ENCODE results near the gene CD101. TPM values are rescaled to one million over a fixed set of nuclear protein-coding genes. Genes with fewer than 3 reads are reported as not detected.

Gene CD101
- total and polyA plus RNA-seq, 2 of the 8 experiments (the other 6 are each of a cell fraction or from before 2014, with no cell fraction given): 1.1 to 1.2 TPM

DNA sequence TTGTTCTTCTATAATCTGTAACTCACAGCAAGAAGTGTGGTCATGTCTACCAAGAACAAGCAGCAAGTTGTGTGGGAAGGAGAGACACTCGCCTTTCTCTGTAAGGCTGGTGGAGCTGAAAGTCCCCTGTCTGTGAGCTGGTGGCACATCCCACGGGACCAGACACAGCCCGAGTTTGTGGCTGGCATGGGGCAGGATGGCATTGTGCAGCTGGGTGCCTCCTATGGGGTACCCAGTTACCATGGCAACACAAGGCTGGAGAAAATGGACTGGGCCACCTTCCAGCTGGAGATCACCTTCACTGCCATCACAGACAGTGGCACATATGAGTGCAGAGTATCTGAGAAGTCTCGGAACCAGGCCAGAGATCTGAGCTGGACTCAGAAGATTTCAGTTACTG lies 15.5 kb downstream of the CD101 start:
- H2BK15ac ChIP-seq (ENCODE audit: low read length): no peak overlapping the region
- H4K8ac ChIP-seq (ENCODE audit: extremely low read depth, insufficient read depth, low read length): no peak overlapping the region
- no peak overlapping the region for H3K56ac ChIP-seq (replicated peaks; ENCODE audit: insufficient read length, low read depth, low read length)
- no peak overlapping the region for H2AK5ac ChIP-seq (ENCODE audit: low read depth, low read length)
- H3K27me3 ChIP-seq (replicated peaks in 1 of 4; ENCODE audit: control insufficient read depth in 3 of 4, extremely low read depth in 1 of 4, insufficient read depth in 3 of 4, low read length in 3 of 4): no peaks in the 10 kb centered on the region
- no peak overlapping the region for H2AFZ ChIP-seq (ENCODE audit: low read length)
- no peak overlapping the region for H4K91ac ChIP-seq (replicated peaks; ENCODE audit: insufficient read length, low read length)
- peaks cover 0 to 4% (median 0%) of the 10 kb centered on the region in 4 experiments; a peak in 1 of 8 replicates for H3K36me3 ChIP-seq (ENCODE audit: control insufficient read depth in 2 of 4, insufficient read depth in 4 of 4, low read length in 3 of 4)
- H2BK5ac ChIP-seq (ENCODE audit: low read depth, low read length): no peak overlapping the region
- FAIRE-seq (no peak), DNase-seq (ENCODE audit: low read depth in 1 of 2, low spot score in 2 of 2) (no peak)
- no peak overlapping the region for H3K18ac ChIP-seq (ENCODE audit: extremely low read depth, low read length)
- H3K23ac ChIP-seq (ENCODE audit: insufficient read length): no peak overlapping the region
- ChIA-PET POLR2A (ENCODE audit: partially characterized antibody) (no interaction called here), CTCF (ENCODE audit: partially characterized antibody) (interaction anchor here (0.9 to 1.0 kb wide), 2 partner anchors 31 to 74 kb away, joined by 3 read pairs; no protein-coding TSS in a partner anchor)
- H3K9me3 ChIP-seq (ENCODE audit: insufficient read depth in 2 of 2, low read depth in 1 of 2, low read length in 1 of 2): no peaks in the 10 kb centered on the region
- H3K4me3 ChIP-seq (ENCODE audit: extremely low read depth in 1 of 4, insufficient read depth in 2 of 4, low read depth in 3 of 4, low read length in 4 of 4): no peak overlapping the region
- H3K9ac ChIP-seq (replicated peaks in 1 of 4; ENCODE audit: extremely low read depth in 1 of 4, low read depth in 3 of 4, low read length in 3 of 4): no peak overlapping the region
- no peaks in the 10 kb centered on the region for H3K79me2 ChIP-seq (ENCODE audit: control insufficient read depth in 1 of 2, insufficient read depth in 2 of 2, low read length in 2 of 2)
- no peaks in the 10 kb centered on the region for H3K79me1 ChIP-seq (ENCODE audit: low read depth, low read length)
- no peak overlapping the region for H3K14ac ChIP-seq (ENCODE audit: insufficient read length)
- no peaks in the 10 kb centered on the region for H4K20me1 ChIP-seq (replicated peaks in 1 of 2; ENCODE audit: control insufficient read depth in 1 of 2, insufficient read depth in 2 of 2, low read length in 2 of 2)
- H3K4me2 ChIP-seq (ENCODE audit: insufficient read depth in 1 of 2, low read depth in 2 of 2, low read length in 2 of 2): no peak overlapping the region
- H2BK12ac ChIP-seq (ENCODE audit: low read depth, low read length): no peak overlapping the region
- H3K23me2 ChIP-seq (ENCODE audit: low read depth, low read length): no peaks in the 10 kb centered on the region
- H3K4me1 ChIP-seq (replicated peaks in 1 of 4; ENCODE audit: control insufficient read depth in 3 of 4, insufficient read depth in 4 of 4, low read length in 3 of 4): no peaks in the 10 kb centered on the region
- H4K5ac ChIP-seq (ENCODE audit: insufficient read length, low read depth, low read length): no peak overlapping the region
- 90% methylated on average over 4 of the region's 4 CpGs; no CpG with 5 or more reads in 1 of the 2 experiments for WGBS, 2 experiments (ENCODE audit: extremely low coverage in 1 of 2, insufficient coverage in 1 of 2, insufficient read length in 1 of 2, insufficient replicate concordance in 2 of 2, low coverage in 1 of 2, low lambda C conversion rate in 2 of 2, missing lambda C conversion rate in 1 of 2)
- no peak overlapping the region for H3K27ac ChIP-seq (ENCODE audit: low read depth, low read length)
- H3K4ac ChIP-seq (replicated peaks; ENCODE audit: insufficient read length, low read depth, low read length): no peak overlapping the region
- H2BK120ac ChIP-seq (replicated peaks; ENCODE audit: low read depth, low read length): no peak overlapping the region
- no peak overlapping the region for H2BK20ac ChIP-seq (ENCODE audit: low read length)
- TF ChIP-seq FOSL1 (IDR thresholded peaks at IDR 0.05; ENCODE audit: insufficient read depth, low read depth, low read length) (no peak), POU5F1 (IDR thresholded peaks at IDR 0.05; ENCODE audit: low read depth, low read length) (no peak), TAF1 (IDR thresholded peaks at IDR 0.05; ENCODE audit: low read depth, low read length) (no peak), EGR1 (IDR thresholded peaks at IDR 0.05; ENCODE audit: borderline replicate concordance, low read depth, low read length) (no peak), TAF7 (optimal IDR thresholded peaks at IDR 0.05; ENCODE audit: borderline replicate concordance, low read depth, low read length) (no peak), CREB1 (IDR thresholded peaks at IDR 0.05) (no peak), RAD21 (IDR thresholded peaks at IDR 0.05 in 1 of 2, conservative IDR thresholded peaks at IDR 0.05 in 1 of 2; ENCODE audit: low read depth in 2 of 2, low read length in 2 of 2) (no peak), TCF12 (IDR thresholded peaks at IDR 0.05; ENCODE audit: low read depth, low read length) (no peak), BCL11A (IDR thresholded peaks at IDR 0.05; ENCODE audit: low read depth in 2 of 2, low read length in 2 of 2) (no peak), MAFK (IDR thresholded peaks at IDR 0.05; ENCODE audit: low read depth, low read length) (no peak), CTBP2 (IDR thresholded peaks at IDR 0.05; ENCODE audit: borderline replicate concordance, insufficient read depth, insufficient read length, low read length) (no peak)
- TF ChIP-seq, protein P1, sequence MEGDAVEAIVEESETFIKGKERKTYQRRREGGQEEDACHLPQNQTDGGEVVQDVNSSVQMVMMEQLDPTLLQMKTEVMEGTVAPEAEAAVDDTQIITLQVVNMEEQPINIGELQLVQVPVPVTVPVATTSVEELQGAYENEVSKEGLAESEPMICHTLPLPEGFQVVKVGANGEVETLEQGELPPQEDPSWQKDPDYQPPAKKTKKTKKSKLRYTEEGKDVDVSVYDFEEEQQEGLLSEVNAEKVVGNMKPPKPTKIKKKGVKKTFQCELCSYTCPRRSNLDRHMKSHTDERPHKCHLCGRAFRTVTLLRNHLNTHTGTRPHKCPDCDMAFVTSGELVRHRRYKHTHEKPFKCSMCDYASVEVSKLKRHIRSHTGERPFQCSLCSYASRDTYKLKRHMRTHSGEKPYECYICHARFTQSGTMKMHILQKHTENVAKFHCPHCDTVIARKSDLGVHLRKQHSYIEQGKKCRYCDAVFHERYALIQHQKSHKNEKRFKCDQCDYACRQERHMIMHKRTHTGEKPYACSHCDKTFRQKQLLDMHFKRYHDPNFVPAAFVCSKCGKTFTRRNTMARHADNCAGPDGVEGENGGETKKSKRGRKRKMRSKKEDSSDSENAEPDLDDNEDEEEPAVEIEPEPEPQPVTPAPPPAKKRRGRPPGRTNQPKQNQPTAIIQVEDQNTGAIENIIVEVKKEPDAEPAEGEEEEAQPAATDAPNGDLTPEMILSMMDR (IDR thresholded peaks at IDR 0.05; ENCODE audit: control extremely low read depth in 1 of 3, insufficient read depth in 1 of 3, low read depth in 1 of 3, low read length in 3 of 3): no peak
